ENCODE results near the gene ZNF283. TPM values are rescaled to one million over a fixed set of nuclear protein-coding genes. Genes with fewer than 3 reads are reported as not detected.

Gene ZNF283
- total RNA-seq, 2 donors from 2014 or later = 7.1 to 10.1 TPM

DNA sequence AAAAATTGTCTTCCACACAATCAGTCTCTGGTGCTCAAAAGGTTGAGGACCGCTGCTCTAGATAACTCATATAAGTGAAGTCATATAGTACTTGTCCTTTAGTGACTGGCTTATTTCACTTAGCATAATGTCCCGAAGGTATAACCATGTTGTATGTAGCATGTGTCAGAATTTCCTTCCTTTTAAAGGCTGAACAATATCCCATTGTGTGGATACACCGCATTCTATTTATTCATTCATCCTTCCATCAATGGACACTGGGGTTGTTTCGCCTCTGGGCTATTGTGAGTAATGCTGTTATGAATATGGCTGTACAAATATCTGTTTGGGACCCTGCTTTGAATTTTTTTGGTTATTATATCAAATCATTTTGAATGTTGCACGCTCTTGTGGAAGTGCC, 20.3 kb upstream of the ZNF283 start:
- H3K36me3 ChIP-seq (ENCODE audit: control insufficient read depth, insufficient read depth, low read length) = no peaks in the 10 kb centered on the region
- no peaks in the 10 kb centered on the region for H3K4me1 ChIP-seq (ENCODE audit: control insufficient read depth, insufficient read depth, low read length)
- Mint-ChIP-seq H3K9me3 (no peaks in the 10 kb centered on the region), H3K27ac (no peak overlapping the region), H3K36me3 (ENCODE audit: low read depth) (no peaks in the 10 kb centered on the region), H3K27me3 (ENCODE audit: insufficient read depth) (peaks cover 33% of the 10 kb centered on the region), H3K4me1 (no peaks in the 10 kb centered on the region), H3K4me3 (no peak overlapping the region)
- no peak overlapping the region for H3K9ac ChIP-seq (ENCODE audit: extremely low read depth, low read length, poor library complexity, severe bottlenecking)
- TF ChIP-seq, protein P1, sequence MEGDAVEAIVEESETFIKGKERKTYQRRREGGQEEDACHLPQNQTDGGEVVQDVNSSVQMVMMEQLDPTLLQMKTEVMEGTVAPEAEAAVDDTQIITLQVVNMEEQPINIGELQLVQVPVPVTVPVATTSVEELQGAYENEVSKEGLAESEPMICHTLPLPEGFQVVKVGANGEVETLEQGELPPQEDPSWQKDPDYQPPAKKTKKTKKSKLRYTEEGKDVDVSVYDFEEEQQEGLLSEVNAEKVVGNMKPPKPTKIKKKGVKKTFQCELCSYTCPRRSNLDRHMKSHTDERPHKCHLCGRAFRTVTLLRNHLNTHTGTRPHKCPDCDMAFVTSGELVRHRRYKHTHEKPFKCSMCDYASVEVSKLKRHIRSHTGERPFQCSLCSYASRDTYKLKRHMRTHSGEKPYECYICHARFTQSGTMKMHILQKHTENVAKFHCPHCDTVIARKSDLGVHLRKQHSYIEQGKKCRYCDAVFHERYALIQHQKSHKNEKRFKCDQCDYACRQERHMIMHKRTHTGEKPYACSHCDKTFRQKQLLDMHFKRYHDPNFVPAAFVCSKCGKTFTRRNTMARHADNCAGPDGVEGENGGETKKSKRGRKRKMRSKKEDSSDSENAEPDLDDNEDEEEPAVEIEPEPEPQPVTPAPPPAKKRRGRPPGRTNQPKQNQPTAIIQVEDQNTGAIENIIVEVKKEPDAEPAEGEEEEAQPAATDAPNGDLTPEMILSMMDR (conservative IDR thresholded peaks at IDR 0.05) = no peak
- DNase-seq = no peak
- H3K27me3 ChIP-seq (ENCODE audit: control insufficient read depth, insufficient read depth, low read length, poor library complexity, severe bottlenecking) = peaks cover under 1% of the 10 kb centered on the region
- 71 to 80% methylated on average over 3 to 5 of the region's 5 CpGs for WGBS, 2 experiments (ENCODE audit: insufficient coverage in 1 of 2, insufficient read length in 1 of 2)
- H3K4me3 ChIP-seq (ENCODE audit: low read length) = no peak overlapping the region
- H3K9me3 ChIP-seq (ENCODE audit: control insufficient read depth, low read length) = no peaks in the 10 kb centered on the region
- H3K27ac ChIP-seq (ENCODE audit: low read depth, low read length) = no peak overlapping the region

DNA sequence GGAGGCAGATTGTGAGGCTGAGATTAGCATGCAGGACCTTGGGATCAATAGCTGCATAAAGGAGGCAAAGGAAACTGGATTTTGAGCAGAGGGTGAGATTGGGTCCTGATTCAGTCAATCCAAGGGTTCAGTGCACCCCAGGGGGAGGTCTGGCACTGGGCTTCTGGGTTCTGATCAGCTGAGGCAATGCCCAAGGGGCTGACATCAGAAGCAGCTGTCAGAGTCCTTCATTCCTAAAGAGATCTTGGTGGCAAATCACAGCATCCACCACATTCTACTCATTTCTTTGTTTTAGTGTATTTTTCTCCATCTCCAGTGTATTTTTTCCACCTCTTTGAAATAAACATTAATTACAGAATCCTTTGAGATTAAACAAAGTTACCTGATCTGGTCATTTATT, 19.5 kb upstream of the ZNF283 start:
- peaks cover 33% of the 10 kb centered on the region for H3K27me3 Mint-ChIP-seq (ENCODE audit: insufficient read depth)

DNA sequence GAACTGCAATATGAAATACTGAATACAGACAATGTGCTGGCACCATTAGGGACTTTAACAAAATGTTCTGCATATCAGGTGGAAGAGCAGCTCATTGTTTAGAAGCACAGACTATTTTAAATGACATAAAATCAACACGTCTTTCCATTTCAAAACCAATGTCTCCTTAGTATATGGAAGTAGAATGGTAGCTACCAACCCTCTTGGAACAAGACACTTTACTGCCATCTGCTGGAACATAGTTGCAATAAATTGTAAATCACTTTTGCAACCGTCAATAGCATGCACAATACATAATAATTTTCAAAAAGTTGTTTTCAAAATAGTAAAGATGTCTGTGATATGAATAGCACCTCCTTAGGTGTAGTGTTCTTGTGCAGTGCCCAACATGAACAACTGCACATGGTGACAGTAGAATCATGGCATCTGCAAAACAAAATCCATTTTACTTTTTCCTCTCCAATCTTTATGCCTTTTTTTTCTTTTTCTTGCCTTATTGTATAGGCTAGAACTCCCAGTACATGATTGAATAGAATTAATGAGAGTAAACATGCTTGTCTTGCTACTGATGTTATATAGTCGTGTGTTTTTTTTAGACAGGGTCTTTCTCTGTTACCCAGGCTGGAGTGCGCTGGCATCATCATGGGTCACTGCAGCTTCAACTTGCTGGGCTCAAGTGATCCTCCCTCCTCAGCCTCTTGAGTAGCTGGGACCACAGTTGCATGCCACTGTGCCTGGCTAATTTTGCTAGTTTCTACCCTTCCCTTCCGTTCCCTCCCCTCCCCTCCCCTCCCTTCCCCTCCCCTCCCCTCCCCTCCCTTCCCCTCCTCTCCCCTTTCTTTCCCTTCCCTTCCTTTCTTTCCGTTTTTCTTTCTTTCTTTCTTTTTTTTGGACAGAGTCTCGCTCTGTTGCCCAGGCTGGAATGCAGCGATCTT, 17.1 kb upstream of the ZNF283 start:
- WGBS, 2 experiments (ENCODE audit: insufficient coverage in 1 of 2, insufficient read length in 1 of 2) = 41 to 60% methylated on average over 4 to 7 of the region's 8 CpGs
- Mint-ChIP-seq H3K4me3 (no peak overlapping the region), H3K27ac (no peak overlapping the region), H3K4me1 (no peaks in the 10 kb centered on the region), H3K36me3 (ENCODE audit: low read depth) (no peaks in the 10 kb centered on the region), H3K9me3 (no peaks in the 10 kb centered on the region), H3K27me3 (ENCODE audit: insufficient read depth) (peaks cover 45% of the 10 kb centered on the region)
- Histone ChIP-seq H3K4me3 (ENCODE audit: low read length) (no peak overlapping the region), H3K27me3 (ENCODE audit: control insufficient read depth, insufficient read depth, low read length, poor library complexity, severe bottlenecking) (no peaks in the 10 kb centered on the region), H3K9me3 (ENCODE audit: control insufficient read depth, low read length) (no peaks in the 10 kb centered on the region), H3K4me1 (ENCODE audit: control insufficient read depth, insufficient read depth, low read length) (no peaks in the 10 kb centered on the region), H3K27ac (ENCODE audit: low read depth, low read length) (no peak overlapping the region), H3K9ac (ENCODE audit: extremely low read depth, low read length, poor library complexity, severe bottlenecking) (no peak overlapping the region), H3K36me3 (ENCODE audit: control insufficient read depth, insufficient read depth, low read length) (no peaks in the 10 kb centered on the region)
- TF ChIP-seq, protein P1 (conservative IDR thresholded peaks at IDR 0.05) = peak; percentile 79
- DNase-seq = no peak

More for the DNA sequence above, 19.5 kb upstream of the ZNF283 start:
- H3K36me3 Mint-ChIP-seq (ENCODE audit: low read depth) = no peaks in the 10 kb centered on the region
- Histone ChIP-seq H3K4me3 (ENCODE audit: low read length) (no peak overlapping the region), H3K4me1 (ENCODE audit: control insufficient read depth, insufficient read depth, low read length) (no peaks in the 10 kb centered on the region), H3K9ac (ENCODE audit: extremely low read depth, low read length, poor library complexity, severe bottlenecking) (no peak overlapping the region), H3K9me3 (ENCODE audit: control insufficient read depth, low read length) (no peaks in the 10 kb centered on the region), H3K27me3 (ENCODE audit: control insufficient read depth, insufficient read depth, low read length, poor library complexity, severe bottlenecking) (no peaks in the 10 kb centered on the region), H3K36me3 (ENCODE audit: control insufficient read depth, insufficient read depth, low read length) (no peaks in the 10 kb centered on the region), H3K27ac (ENCODE audit: low read depth, low read length) (no peak overlapping the region)
- no peaks in the 10 kb centered on the region for H3K4me1 Mint-ChIP-seq
- no peak overlapping the region for H3K27ac Mint-ChIP-seq
- TF ChIP-seq, protein P1 (conservative IDR thresholded peaks at IDR 0.05) = no peak
- no peaks in the 10 kb centered on the region for H3K9me3 Mint-ChIP-seq
- no peak for DNase-seq
- no peak overlapping the region for H3K4me3 Mint-ChIP-seq
